H1 (cell line): ENCODE measurements around the gene F7. TPM values are rescaled to one million over a fixed set of nuclear protein-coding genes. Genes with fewer than 3 reads are reported as not detected.

Experiments
- CTCF ChIA-PET: fragments of 300-600 bp; sonication (Branson Sonifier 250); formaldehyde crosslinking; loops from one replicate; lab custom pipeline; 2021; ENCODE audit not compliant: partially characterized antibody; lab: Charles Lee
- POLR2A ChIA-PET: fragments of 300-600 bp; sonication (Branson Sonifier 250); formaldehyde crosslinking; loops from one replicate; lab custom pipeline; 2021; ENCODE audit warnings: inconsistent platforms; ENCODE audit not compliant: partially characterized antibody; lab: Charles Lee
- DNase-seq, 2 experiments: peaks; one replicate each; pipeline versions ENCODE4 v3.0.0 to v3.0.0-alpha.2; 2010 to 2022; ENCODE audit warnings: low spot score in 2 of 2, low read depth in 1 of 2, mixed read lengths in 1 of 2
- FAIRE-seq: peaks from 2 replicates; lab custom pipeline; 2011; peaks lifted over from hg19 to GRCh38; lab: Jason Lieb, UNC
- H2AFZ ChIP-seq: 2 replicates; pipeline ENCODE4 v1.8.1; 2012; ENCODE audit warnings: low read length, inconsistent platforms
- H2AK5ac ChIP-seq: 2 replicates; pipeline ENCODE4 v1.6.1; 2013; ENCODE audit warnings: low read depth, low read length
- H2BK120ac ChIP-seq: replicated peaks from 2 replicates; pipeline ENCODE3; 2013; ENCODE audit warnings: low read depth, low read length, inconsistent platforms
- H2BK12ac ChIP-seq: 2 replicates; pipeline ENCODE4 v1.6.1; 2013; ENCODE audit warnings: low read depth, low read length
- H2BK15ac ChIP-seq: 2 replicates; pipeline ENCODE4 v1.6.1; 2013; ENCODE audit warnings: low read length
- H2BK20ac ChIP-seq: 2 replicates; pipeline ENCODE4 v1.6.1; 2013; ENCODE audit warnings: low read length
- H2BK5ac ChIP-seq: 2 replicates; pipeline ENCODE4 v1.6.1; 2013; ENCODE audit warnings: low read depth, low read length
- H3K14ac ChIP-seq: 2 replicates; pipeline ENCODE4 v1.6.1; 2013; ENCODE audit warnings: inconsistent platforms; ENCODE audit not compliant: insufficient read length
- H3K18ac ChIP-seq: 2 replicates; pipeline ENCODE4 v1.6.1; 2013; ENCODE audit warnings: low read length; ENCODE audit errors: extremely low read depth
- H3K23ac ChIP-seq: 2 replicates; pipeline ENCODE4 v1.6.1; 2013; ENCODE audit warnings: inconsistent platforms; ENCODE audit not compliant: insufficient read length
- H3K23me2 ChIP-seq: 2 replicates; pipeline ENCODE4 v1.6.1; 2013; ENCODE audit warnings: low read depth, low read length
- H3K27ac ChIP-seq: 2 replicates; pipeline ENCODE4 v1.6.1; 2011; ENCODE audit warnings: low read depth, low read length, inconsistent platforms
- H3K27me3 ChIP-seq, 4 experiments: replicated peaks in 1 of 4; 1 replicate in 1 of 4; 2 replicates in 3 of 4; pipeline versions ENCODE4 v1.6.1 to v1.8.1; 2011 to 2013; ENCODE audit warnings: low read length in 3 of 4, mild to moderate bottlenecking in 3 of 4, inconsistent platforms in 2 of 4, mixed read lengths in 2 of 4, moderate library complexity in 1 of 4; ENCODE audit not compliant: control insufficient read depth in 3 of 4, insufficient read depth in 3 of 4; ENCODE audit errors: extremely low read depth in 1 of 4
- H3K36me3 ChIP-seq, 4 experiments: 2 replicates each; pipeline versions ENCODE4 v1.6.1 to v1.8.1; 2011 to 2013; ENCODE audit warnings: mild to moderate bottlenecking in 4 of 4, low read length in 3 of 4, moderate library complexity in 2 of 4, control low read depth in 1 of 4, inconsistent platforms in 1 of 4; ENCODE audit not compliant: insufficient read depth in 4 of 4, control insufficient read depth in 2 of 4
- H3K4ac ChIP-seq: replicated peaks from 2 replicates; pipeline ENCODE3; 2013; ENCODE audit warnings: low read length, low read depth, mixed read lengths, inconsistent platforms; ENCODE audit not compliant: insufficient read length
- H3K4me1 ChIP-seq, 4 experiments: replicated peaks in 1 of 4; 1 replicate in 1 of 4; 2 replicates in 3 of 4; pipeline versions ENCODE4 v1.6.1 to v1.8.1; 2011 to 2013; ENCODE audit warnings: low read length in 3 of 4, inconsistent platforms in 2 of 4, mixed read lengths in 1 of 4; ENCODE audit not compliant: insufficient read depth in 4 of 4, control insufficient read depth in 3 of 4
- H3K4me2 ChIP-seq, 2 experiments: 2 replicates each; pipeline versions ENCODE4 v1.6.1 to v1.8.1; 2011 to 2013; ENCODE audit warnings: low read depth in 2 of 2, low read length in 2 of 2, control low read depth in 1 of 2, inconsistent platforms in 1 of 2, mild to moderate bottlenecking in 1 of 2; ENCODE audit not compliant: insufficient read depth in 1 of 2
- H3K4me3 ChIP-seq, 4 experiments: fragments of 200-600, 300-600 bp in 1 of 4; sonication (generic), shearing (Covaris generic), sonication (Bioruptor Twin) in 1 of 4; 2 replicates each; pipeline versions ENCODE4 v1.5.1 to v1.8.1; 2011 to 2016; ENCODE audit warnings: low read length in 4 of 4, low read depth in 3 of 4, control low read depth in 2 of 4, inconsistent platforms in 2 of 4, mild to moderate bottlenecking in 2 of 4, mixed read lengths in 1 of 4, moderate library complexity in 1 of 4; ENCODE audit not compliant: insufficient read depth in 2 of 4; ENCODE audit errors: extremely low read depth in 1 of 4
- H3K56ac ChIP-seq: replicated peaks from 2 replicates; pipeline ENCODE3; 2013; ENCODE audit warnings: low read depth, mild to moderate bottlenecking, mixed read lengths, low read length, inconsistent platforms; ENCODE audit not compliant: insufficient read length
- H3K79me1 ChIP-seq: 2 replicates; pipeline ENCODE4 v1.6.1; 2013; ENCODE audit warnings: low read depth, low read length, control low read depth
- H3K79me2 ChIP-seq, 2 experiments: 2 replicates each; pipeline versions ENCODE4 v1.6.1 to v1.8.1; 2012 to 2013; ENCODE audit warnings: low read length in 2 of 2, mild to moderate bottlenecking in 2 of 2, inconsistent platforms in 1 of 2; ENCODE audit not compliant: insufficient read depth in 2 of 2, control insufficient read depth in 1 of 2
- H3K9ac ChIP-seq, 4 experiments: replicated peaks in 1 of 4; 1 replicate in 1 of 4; 2 replicates in 3 of 4; pipeline versions ENCODE4 v1.6.1 to v1.8.1; 2011 to 2013; ENCODE audit warnings: low read depth in 3 of 4, low read length in 3 of 4, control low read depth in 2 of 4, mild to moderate bottlenecking in 2 of 4, moderate library complexity in 2 of 4, inconsistent platforms in 1 of 4; ENCODE audit errors: extremely low read depth in 1 of 4
- H3K9me3 ChIP-seq, 2 experiments: 2 replicates each; pipeline versions ENCODE4 v1.6.1 to v1.8.1; 2012 to 2013; ENCODE audit warnings: mild to moderate bottlenecking in 2 of 2, moderate library complexity in 2 of 2, control low read depth in 1 of 2, inconsistent platforms in 1 of 2, low read depth in 1 of 2, low read length in 1 of 2, mixed read lengths in 1 of 2; ENCODE audit not compliant: insufficient read depth in 2 of 2
- H4K20me1 ChIP-seq, 2 experiments: replicated peaks in 1 of 2; 2 replicates each; pipeline versions ENCODE3 to v1.8.1; 2011 to 2013; ENCODE audit warnings: inconsistent platforms in 2 of 2, low read length in 2 of 2, mild to moderate bottlenecking in 1 of 2; ENCODE audit not compliant: insufficient read depth in 2 of 2, control insufficient read depth in 1 of 2
- H4K5ac ChIP-seq: 2 replicates; pipeline ENCODE4 v1.6.1; 2013; ENCODE audit warnings: low read length, low read depth, mixed read lengths, inconsistent platforms; ENCODE audit not compliant: insufficient read length
- H4K8ac ChIP-seq: 2 replicates; pipeline ENCODE4 v1.8.0; 2013; ENCODE audit warnings: mild to moderate bottlenecking, moderate library complexity, low read length, inconsistent platforms; ENCODE audit not compliant: insufficient read depth; ENCODE audit errors: extremely low read depth
- H4K91ac ChIP-seq: replicated peaks from 2 replicates; pipeline ENCODE3; 2013; ENCODE audit warnings: low read length, mixed read lengths, inconsistent platforms; ENCODE audit not compliant: insufficient read length
- BCL11A ChIP-seq, 2 experiments: IDR thresholded peaks; one replicate each; pipeline ENCODE4 v1.6.1; 2011; ENCODE audit warnings: low read depth in 2 of 2, low read length in 2 of 2, mild to moderate bottlenecking in 2 of 2
- CBX5 ChIP-seq: fragments of 300-800, 300-1000 bp; sonication (generic); IDR thresholded peaks from 2 replicates; pipeline ENCODE4 v1.7.1; 2016; ENCODE audit warnings: antibody characterized with exemption, low read length, low read depth
- EZH2 ChIP-seq: fragments of 200-600 bp; sonication (generic); IDR thresholded peaks from 2 replicates; pipeline ENCODE4 v1.7.1; 2012; ENCODE audit warnings: low read depth, mild to moderate bottlenecking, moderate library complexity, low read length, inconsistent platforms; ENCODE audit not compliant: severe bottlenecking
- PHF8 ChIP-seq: fragments of 200-600 bp; sonication (generic); conservative IDR thresholded peaks from 2 replicates; pipeline ENCODE4 v1.7.1; 2012; ENCODE audit warnings: low read depth, mild to moderate bottlenecking, inconsistent platforms, low read length, moderate library complexity
- POLR2AphosphoS5 ChIP-seq: IDR thresholded peaks from 2 replicates; pipeline ENCODE4 v1.6.1; 2011; ENCODE audit warnings: low read depth, low read length
- RAD21 ChIP-seq, 2 experiments: IDR thresholded peaks in 1 of 2; conservative IDR thresholded peaks in 1 of 2; 2 replicates each; pipeline ENCODE4 v1.6.1; 2011; ENCODE audit warnings: low read depth in 2 of 2, low read length in 2 of 2, improper control_type of control experiment in 1 of 2, inconsistent platforms in 1 of 2, mild to moderate bottlenecking in 1 of 2, moderate library complexity in 1 of 2
- SAP30 ChIP-seq: fragments of 300-600 bp; sonication (generic); IDR thresholded peaks from 2 replicates; pipeline ENCODE4 v1.7.1; 2012; ENCODE audit warnings: low read length, moderate library complexity, mild to moderate bottlenecking, inconsistent platforms; ENCODE audit not compliant: insufficient read depth, insufficient replicate concordance
- TBP ChIP-seq: IDR thresholded peaks from 2 replicates; pipeline ENCODE4 v1.6.1; 2011; ENCODE audit warnings: low read depth, low read length, improper control_type of control experiment
- WGBS, 2 experiments: shearing (Covaris generic) in 1 of 2; methylation state at CpG; one replicate each; pipeline versions ENCODE4 v1.1.6 to v1.1.7; 2013 to 2015; ENCODE audit warnings: low lambda C conversion rate in 2 of 2, mixed read lengths in 2 of 2, inconsistent platforms in 1 of 2, low coverage in 1 of 2, missing lambda C conversion rate in 1 of 2; ENCODE audit not compliant: insufficient replicate concordance in 2 of 2, insufficient coverage in 1 of 2, insufficient read length in 1 of 2; ENCODE audit errors: extremely low coverage in 1 of 2, missing lambda C conversion rate in 1 of 2; 5-methylcytosine and 5-hydroxymethylcytosine counted together
- polyA plus RNA-seq, 7 experiments: library from polyadenylated mRNA; depleted of rRNA in 3 of 7; stranded (reverse) in 5 of 7; unstranded in 2 of 7; fragments of >200 nt in 5 of 7; fragments of 200-250 nt in 2 of 7; gene quantifications; 1 replicate in 5 of 7; 2 replicates in 1 of 7; 4 replicates in 1 of 7; pipeline versions ENCODE4 v1.2.1 to v1.2.3, GENCODE V29; 2011 to 2013; ENCODE audit warnings: missing spikeins in 2 of 7, mixed read lengths in 2 of 7
- total RNA-seq: library from RNA; stranded (reverse); fragmentation: NEBNext Ultra II Directional; extraction: Animal tissue kit (Norgen Biotek cat#: 25700); gene quantifications from 2 replicates; pipeline ENCODE4 v1.2.1, GENCODE V29; 2021
- TF ChIP-seq, protein P1 (sequence below): IDR thresholded peaks from 2 replicates; pipeline ENCODE4 v1.6.1; 2011; ENCODE audit warnings: low read depth, mild to moderate bottlenecking, low read length; ENCODE audit not compliant: insufficient read depth
- TF ChIP-seq, protein P2 (sequence below): IDR thresholded peaks from 2 replicates; pipeline ENCODE4 v1.6.1; 2012; ENCODE audit warnings: inconsistent platforms

Gene F7
- total and polyA plus RNA-seq, 2 of the 8 experiments (the other 6 are each of a cell fraction or from before 2014, with no cell fraction given) = 0.43 to 0.98 TPM

DNA sequence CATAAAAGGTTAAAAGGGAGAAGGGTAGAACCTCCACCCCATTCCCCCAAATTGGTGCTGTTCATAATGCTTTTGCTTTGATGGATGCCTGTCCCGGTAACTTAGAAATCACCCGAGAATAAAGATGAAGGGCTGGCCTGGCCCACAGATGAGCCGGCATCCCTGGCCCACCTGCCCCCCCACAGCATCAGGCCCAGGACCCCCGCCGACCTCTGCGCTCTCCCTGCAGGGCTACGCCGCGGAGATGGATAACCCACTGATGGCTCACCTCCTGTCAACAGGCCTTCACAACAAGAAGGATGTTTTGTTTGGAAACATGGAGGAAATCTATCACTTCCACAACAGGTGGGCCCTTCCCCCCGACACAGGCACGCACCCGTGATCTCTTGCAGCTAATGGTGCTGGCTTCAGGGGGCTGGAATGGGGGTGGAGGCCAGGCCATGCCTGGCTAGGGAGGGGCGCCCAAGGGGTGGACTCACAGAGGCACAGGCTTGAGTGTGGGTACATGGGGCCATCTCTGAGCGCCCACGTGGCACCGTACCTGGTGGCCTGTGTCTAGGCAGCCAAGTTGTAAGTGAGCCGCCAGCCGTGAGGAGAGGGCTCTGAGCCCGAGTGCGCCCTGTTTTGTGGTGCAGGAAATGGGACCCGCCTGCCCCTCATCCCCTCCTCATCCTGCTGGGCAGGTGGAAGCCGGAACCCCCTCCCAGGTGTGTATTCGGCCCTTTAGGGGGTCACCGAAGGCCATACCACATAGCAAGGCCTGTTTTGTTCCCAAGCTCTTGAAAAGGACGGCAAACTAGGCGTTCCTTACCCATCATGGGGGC, 23.2 kb upstream of the F7 start:
- peaks cover 0 to 1% (median 0%) of the 10 kb centered on the region in 4 experiments; a peak in 3 of 8 replicates for H3K36me3 ChIP-seq
- no peaks in the 10 kb centered on the region for H3K23me2 ChIP-seq
- no peak overlapping the region for H3K27ac ChIP-seq
- H3K4me2 ChIP-seq = no peak overlapping the region
- H3K9me3 ChIP-seq = no peaks in the 10 kb centered on the region
- H3K18ac ChIP-seq = no peak overlapping the region
- FAIRE-seq (no peak), DNase-seq (no peak)
- H3K79me2 ChIP-seq = no peaks in the 10 kb centered on the region
- H3K56ac ChIP-seq = no peak overlapping the region
- H3K9ac ChIP-seq = no peak overlapping the region
- no peak overlapping the region for H4K8ac ChIP-seq
- H3K14ac ChIP-seq = no peak overlapping the region
- no peak overlapping the region for H2BK20ac ChIP-seq
- no peak overlapping the region for H4K5ac ChIP-seq
- H4K91ac ChIP-seq = no peak overlapping the region
- 88% methylated on average over 26 of the region's 26 CpGs; no CpG with 5 or more reads in 1 of the 2 experiments for WGBS, 2 experiments
- no peak overlapping the region for H3K4me3 ChIP-seq
- H2BK5ac ChIP-seq = no peak overlapping the region
- no peaks in the 10 kb centered on the region for H3K27me3 ChIP-seq
- H2AFZ ChIP-seq = no peak overlapping the region
- CTCF ChIA-PET = interaction anchor here (1.2 to 1.9 kb wide), 4 partner anchors 12 to 139 kb away, joined by 3 to 6 read pairs (median 4); no protein-coding TSS in a partner anchor
- H4K20me1 ChIP-seq = no peaks in the 10 kb centered on the region
- no peak overlapping the region for H2AK5ac ChIP-seq
- POLR2A ChIA-PET = interaction anchor here (0.6 kb wide), 1 partner anchor 497 kb away, joined by 3 read pairs; no protein-coding TSS in a partner anchor
- no peaks in the 10 kb centered on the region for H3K4me1 ChIP-seq
- H2BK15ac ChIP-seq = no peak overlapping the region
- H2BK12ac ChIP-seq = no peak overlapping the region
- no peaks in the 10 kb centered on the region for H3K79me1 ChIP-seq
- no peak overlapping the region for H3K23ac ChIP-seq
- no peak overlapping the region for H3K4ac ChIP-seq
- H2BK120ac ChIP-seq = no peak overlapping the region
- TF ChIP-seq BCL11A (IDR thresholded peaks at IDR 0.05; ENCODE audit: low read depth in 2 of 2, low read length in 2 of 2) (no peak), SAP30 (no peak), CBX5 (no peak), PHF8 (no peak), RAD21 (IDR thresholded peaks at IDR 0.05 in 1 of 2, conservative IDR thresholded peaks at IDR 0.05 in 1 of 2; ENCODE audit: low read depth in 2 of 2, low read length in 2 of 2) (no peak), EZH2 (no peak), TBP (no peak), POLR2AphosphoS5 (no peak)
- TF ChIP-seq, protein P1, sequence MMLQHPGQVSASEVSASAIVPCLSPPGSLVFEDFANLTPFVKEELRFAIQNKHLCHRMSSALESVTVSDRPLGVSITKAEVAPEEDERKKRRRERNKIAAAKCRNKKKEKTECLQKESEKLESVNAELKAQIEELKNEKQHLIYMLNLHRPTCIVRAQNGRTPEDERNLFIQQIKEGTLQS = no peak
- TF ChIP-seq, protein P2, sequence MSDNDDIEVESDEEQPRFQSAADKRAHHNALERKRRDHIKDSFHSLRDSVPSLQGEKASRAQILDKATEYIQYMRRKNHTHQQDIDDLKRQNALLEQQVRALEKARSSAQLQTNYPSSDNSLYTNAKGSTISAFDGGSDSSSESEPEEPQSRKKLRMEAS = no peak
